GM20431 (cell line): ENCODE results near the gene SMAD1.
"Not testable (repeated sequence)": the region's sequence is repeated elsewhere in the genome, so short reads cannot be mapped to it uniquely, and the experiment has no call there.

Experiments
- in situ Hi-C: fragments of 300-500 bp; cut with MseI, MboI; formaldehyde crosslinking; loops from one replicate; pipeline ENCODE4 v1.15.0; 2020; ENCODE audit warnings: low sequenced_read_pairs; ENCODE audit not compliant: unreplicated experiment

SMAD1 gene

DNA sequence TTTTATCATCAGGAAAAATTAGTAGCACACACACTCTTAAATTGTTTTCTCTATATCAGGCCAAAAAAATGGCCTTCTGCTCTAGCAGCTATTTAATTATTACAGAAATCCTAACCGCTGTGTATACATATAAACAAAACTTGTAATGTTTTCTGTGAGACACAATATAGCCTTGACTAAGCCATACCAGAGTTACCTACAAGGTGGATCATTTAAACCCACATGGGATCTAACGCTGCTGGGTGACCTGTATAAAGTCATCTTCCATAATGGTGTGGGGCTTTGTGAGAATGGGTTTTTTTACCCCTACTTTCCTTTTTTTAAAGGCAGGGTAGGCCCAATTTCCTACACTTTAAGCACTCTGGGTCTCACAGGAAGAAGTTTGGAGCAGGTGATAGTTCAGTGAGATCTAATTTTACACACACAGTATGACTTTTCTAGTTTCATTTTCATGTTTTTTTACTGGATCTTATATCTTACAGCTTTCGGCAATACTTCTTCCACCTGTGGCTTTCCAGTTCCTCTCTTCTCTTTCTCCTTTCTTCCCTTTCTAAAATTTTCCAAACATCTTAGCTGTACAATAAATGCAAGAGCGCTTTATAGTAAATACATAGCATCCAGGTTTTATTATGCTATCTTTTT lies 70.6 kb downstream of the SMAD1 start:
- in situ Hi-C loops = loop anchor here (25.0 kb wide), 1 partner anchor 315 kb away; no protein-coding TSS in a partner anchor

DNA sequence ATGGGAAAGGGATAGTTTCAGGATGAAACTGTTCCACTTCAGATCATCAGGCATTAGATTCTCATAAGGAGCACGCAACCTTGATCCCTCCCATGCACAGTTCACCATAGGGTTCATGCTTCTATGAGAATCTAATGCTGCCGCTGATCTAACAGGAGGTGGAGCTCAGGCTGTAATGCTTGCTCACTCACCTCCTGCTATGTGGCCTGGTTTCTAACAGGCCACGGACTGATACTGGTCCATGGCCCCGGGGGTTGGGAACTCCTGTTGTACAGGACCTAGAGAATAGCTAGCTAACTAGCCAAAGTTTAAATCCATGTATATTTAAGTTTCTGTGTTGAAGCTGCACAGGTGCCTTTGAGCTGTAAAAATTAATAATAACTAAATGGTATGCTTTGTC lies 71.7 kb downstream of the SMAD1 start:
- in situ Hi-C loops = loop anchor here (25.0 kb wide), 1 partner anchor 316 kb away; no protein-coding TSS in a partner anchor

DNA sequence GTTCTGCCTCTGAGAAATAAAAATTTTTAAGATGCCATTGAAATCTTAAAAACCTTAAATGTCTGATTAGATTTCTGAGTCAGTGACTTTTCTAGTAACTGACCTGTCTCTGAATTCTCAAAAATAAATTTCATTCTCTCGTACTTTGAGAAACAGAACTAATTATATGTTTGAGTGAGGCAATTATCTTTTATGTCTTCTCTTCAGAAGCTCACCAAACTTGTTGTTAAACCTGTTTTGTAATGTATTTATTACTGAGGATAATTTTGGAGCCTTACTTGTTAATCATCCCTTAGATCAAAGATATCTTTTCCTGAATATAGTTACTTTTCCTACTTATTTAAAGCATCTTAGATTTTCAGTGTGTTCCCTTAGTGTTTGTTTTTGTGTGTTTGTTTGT lies 73.0 kb downstream of the SMAD1 start:
- in situ Hi-C loops = loop anchor here (25.0 kb wide), 1 partner anchor 317 kb away; no protein-coding TSS in a partner anchor

DNA sequence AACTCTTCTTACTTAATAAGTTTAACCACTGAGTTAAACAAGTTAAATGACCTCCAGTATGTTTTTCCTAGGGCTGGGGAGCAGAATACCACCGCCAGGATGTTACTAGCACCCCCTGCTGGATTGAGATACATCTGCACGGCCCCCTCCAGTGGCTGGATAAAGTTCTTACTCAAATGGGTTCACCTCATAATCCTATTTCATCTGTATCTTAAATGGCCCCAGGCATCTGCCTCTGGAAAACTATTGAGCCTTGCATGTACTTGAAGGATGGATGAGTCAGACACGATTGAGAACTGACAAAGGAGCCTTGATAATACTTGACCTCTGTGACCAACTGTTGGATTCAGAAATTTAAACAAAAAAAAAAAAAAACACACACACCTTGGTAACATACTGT lies 76.1 kb downstream of the SMAD1 start:
- in situ Hi-C loops = loop anchor here (25.0 kb wide), 1 partner anchor 320 kb away; no protein-coding TSS in a partner anchor

DNA sequence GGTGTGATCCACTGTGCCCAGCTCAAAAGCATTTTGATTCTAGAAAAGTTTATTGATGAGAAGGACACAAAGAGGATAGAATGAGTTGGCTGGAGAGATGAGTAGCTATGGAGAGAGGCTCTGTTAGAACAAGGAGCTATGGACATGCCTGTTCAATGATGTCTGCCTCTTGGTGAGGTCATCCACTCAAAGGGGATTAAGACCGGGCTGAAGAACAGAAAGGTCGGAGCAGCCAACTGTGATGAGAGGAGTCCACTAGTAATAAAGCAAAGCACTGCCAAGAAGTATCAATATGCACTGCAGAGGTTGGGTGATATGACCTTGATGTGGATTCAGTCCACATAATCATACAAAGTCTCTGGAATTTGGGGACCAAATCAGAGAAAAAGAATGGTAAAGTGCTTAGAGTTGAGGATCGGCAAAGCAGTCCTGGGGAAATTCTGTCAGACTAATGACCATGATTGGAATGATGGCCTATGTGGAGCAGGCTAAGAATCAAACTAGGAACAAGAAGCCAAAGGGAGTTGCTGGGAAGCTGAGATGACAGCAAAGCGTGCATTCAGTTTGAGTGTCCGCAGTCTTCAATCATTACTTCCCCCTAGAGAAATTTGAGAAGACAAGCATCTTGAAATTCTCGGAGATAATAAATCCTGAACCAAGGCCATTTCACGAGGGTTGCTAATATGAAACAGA lies 81.8 kb downstream of the SMAD1 start:
- in situ Hi-C loops = loop anchor here (25.0 kb wide), 1 partner anchor 326 kb away; no protein-coding TSS in a partner anchor

DNA sequence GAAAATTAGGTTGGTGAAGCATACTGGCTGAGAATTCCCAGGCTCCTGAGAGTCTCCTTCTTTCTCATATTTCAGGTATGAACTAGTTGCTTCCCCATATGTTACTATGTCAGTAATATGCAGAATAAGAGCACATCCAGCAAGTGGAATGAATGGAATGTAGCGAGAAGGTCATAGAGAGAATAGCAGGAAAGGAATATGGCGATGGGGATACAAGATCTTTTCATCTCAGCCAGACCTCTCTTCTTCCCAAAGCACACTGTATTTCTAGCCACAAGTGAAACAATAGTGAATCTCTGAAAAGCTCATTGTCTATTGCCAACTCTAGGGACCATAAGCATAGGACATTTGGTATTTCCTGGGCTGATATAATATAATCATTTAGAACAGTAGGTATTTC lies 82.9 kb downstream of the SMAD1 start:
- in situ Hi-C loops = loop anchor here (25.0 kb wide), 1 partner anchor 327 kb away; no protein-coding TSS in a partner anchor

DNA sequence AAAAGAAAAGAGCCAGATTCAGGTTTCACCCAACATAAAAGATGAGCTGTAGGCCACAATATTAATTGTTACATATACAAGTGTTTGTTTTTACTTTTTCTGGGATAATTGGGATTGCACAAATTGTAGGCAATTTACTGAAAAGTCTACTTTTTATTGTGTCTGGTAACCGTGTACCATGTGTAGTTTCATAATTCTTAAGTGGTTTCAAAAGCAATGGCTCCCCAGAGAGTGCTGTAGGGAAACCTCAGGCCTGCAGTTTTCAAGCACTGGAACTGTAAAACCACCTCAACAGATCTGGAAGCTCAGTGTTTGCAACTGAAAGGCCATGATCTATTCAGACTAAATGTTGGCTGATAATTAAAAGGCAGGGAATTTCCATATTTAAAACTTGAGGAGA lies 83.7 kb downstream of the SMAD1 start:
- in situ Hi-C loops = loop anchor here (25.0 kb wide), 1 partner anchor 328 kb away; no protein-coding TSS in a partner anchor

DNA sequence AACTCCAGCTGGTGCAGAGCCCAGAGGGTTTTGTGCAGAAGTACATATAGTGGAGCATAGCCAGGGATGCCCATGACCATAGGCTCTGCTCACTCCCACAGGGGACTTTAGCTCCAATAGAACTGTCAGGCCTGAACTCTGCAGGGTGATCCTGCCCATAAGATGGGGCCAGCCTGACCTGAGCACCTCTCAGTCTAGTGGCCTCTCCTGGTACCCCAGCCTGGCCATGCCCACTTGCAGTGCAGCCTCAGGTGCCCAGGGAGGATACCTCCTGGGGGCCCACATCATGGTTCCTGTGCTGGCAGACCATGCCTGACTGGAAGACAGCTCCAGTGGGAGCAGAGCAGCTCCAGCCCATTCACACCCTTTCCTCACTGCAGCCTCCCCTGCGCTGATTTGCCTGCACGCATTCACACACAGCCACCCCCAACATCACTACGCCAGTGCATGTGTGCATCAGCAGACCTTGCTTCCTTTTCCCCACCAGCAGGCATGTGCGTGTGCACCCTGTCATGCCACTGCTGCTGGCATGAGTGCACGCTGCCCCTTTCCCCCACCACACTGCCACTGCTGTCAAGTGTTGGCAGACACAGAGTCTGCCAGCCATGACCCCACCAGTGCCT lies 84.5 kb downstream of the SMAD1 start:
- in situ Hi-C loops = loop anchor here (25.0 kb wide), 1 partner anchor 329 kb away; no protein-coding TSS in a partner anchor

DNA sequence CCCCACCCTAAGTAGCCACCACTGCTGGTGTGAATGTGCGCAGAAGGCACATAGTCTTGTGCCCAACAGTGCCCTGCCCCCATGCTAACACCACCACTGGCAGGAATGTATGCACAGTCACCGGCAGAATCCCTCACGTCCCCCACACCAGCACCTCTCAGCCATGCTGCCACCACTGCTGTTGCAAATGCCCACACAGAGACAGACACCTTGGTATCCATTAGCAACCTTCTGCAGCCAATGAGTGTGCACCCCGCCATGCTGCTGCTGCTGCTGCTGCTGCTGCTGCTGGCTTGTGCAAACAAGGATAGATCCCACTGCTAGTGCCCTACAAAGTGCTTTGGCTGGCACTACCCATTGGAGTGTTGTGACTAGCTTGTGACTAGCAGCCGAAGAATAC lies 85.1 kb downstream of the SMAD1 start:
- in situ Hi-C loops = loop anchor here (25.0 kb wide), 1 partner anchor 329 kb away; no protein-coding TSS in a partner anchor

DNA sequence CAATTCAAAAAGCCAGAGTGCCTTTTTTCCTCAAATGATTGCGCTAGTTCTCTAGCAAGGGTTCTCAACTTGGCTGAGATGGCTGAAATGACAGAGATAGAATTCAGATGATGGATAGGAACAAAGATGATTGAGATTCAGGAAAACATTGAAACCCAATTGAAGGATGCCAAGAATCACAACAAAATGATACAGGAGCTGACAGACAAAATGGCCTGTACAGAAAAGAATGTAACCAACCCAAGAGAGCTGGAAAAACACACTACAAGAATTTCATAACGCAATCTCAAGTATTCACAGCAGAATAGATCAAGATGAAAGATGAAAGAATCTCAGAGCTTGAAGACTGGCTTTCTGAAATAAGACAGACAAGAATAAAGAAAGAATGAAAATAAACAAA lies 85.9 kb downstream of the SMAD1 start:
- in situ Hi-C loops = loop anchor here (25.0 kb wide), 1 partner anchor 330 kb away; no protein-coding TSS in a partner anchor

DNA sequence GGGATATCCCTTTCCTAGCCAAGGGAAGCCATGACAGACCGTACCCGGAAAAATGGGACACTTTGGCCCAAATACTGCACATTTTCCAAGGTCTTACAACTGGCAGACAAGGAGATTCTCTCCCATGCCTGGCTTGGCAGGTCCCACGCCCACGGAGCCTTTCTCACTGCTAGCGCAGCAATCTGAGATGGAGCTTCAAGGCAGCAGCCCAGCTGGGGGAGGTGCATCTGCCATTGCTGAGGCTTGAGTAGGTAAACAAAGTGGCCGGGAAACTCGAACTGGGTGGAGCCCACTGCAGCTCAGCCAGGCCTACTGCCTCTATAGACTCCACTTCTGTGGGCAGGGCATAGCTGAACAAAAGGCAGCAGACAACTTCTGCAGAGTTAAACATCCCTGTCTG lies 92.9 kb downstream of the SMAD1 start:
- in situ Hi-C loops = loop anchor here (25.0 kb wide), 1 partner anchor 337 kb away; no protein-coding TSS in a partner anchor

DNA sequence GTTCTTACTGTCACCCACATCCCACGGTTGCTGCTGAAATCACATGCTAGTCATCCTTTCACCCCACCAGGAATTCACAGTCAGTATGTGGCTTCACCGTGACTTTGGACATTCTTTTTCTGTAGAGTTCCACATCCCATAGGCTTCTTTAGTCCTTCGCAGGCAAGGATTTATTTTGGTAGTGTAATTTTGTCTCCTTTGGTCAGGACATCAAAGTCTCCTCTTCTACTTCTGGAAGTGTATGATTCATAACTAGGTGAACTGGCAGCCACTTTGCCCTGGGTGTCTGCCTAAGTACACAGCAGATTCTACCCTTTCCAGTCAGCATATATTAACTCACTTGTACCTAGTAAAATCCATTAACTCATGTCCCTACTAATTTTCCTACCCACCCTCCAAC lies 99.3 kb downstream of the SMAD1 start:
- in situ Hi-C loops = no loop called here

DNA sequence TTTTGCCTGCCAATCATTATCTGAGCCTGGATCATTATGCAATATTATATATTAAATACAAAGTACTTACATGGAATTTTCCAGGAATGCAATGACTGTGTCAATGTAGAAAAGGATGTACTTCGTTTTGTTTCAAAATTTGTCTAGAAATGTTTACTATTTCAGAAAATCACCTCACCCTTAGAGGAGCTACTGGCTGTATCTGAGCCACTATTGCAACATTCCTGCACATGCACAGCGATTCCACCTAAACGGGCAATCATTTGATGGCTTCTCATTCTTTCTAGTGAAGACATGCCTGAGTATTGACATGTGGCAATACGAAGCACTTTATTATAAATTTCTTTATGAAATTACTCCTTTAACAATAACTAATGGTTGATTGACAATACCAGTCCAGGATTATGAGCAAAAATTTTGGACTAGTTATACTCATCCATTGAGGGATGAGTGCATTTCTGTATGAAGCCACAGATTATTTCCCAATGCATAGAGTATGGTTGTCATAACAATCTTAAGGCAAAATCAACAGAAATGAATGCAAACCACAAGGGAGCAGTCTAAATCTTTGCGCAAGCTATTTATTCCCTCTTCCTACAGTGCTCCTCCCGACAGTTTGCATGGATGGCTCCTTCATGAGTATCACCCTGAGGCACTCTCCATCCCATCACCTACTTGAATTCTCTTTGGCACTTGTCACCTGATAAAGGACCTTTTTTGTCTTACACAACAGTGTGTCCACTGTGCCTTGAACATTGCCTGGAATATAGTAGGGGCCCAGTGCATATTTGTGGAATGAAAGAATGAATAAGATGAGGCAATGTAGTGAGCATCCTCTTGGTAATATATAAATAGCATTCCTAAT lies 101.8 kb downstream of the SMAD1 start:
- in situ Hi-C loops = no loop called here

DNA sequence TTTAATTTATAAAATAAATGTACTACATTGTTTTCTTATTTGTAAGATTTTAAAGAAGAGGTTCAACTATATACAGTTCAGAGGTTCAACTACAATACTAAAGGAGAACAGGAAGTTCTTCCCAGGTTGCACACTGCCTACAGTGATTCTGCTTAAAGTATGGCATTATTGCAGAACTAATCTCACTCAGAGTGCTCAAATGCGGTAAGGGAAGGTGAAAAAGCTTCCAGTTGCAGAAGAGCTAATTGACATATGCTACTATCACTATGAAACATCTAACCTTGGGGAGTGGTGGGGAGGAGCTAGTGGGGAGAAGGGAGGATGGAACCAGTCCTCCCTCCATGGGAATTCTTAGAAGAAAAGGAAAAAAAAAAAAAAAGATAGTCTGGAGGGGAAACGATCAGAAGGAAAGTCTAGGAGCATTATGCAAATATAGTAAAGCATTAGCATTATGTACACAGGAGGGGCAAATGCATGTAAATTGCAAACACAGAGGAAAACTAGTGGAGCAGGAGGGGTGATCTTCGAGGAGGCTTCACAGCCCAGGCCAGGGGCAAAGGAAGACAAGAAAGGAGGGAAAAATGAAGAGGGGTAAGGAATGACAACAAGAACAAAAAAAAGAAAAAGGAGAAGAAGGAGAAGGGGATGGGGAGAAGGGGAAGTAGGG lies 105.6 kb downstream of the SMAD1 start:
- in situ Hi-C loops = no loop called here

DNA sequence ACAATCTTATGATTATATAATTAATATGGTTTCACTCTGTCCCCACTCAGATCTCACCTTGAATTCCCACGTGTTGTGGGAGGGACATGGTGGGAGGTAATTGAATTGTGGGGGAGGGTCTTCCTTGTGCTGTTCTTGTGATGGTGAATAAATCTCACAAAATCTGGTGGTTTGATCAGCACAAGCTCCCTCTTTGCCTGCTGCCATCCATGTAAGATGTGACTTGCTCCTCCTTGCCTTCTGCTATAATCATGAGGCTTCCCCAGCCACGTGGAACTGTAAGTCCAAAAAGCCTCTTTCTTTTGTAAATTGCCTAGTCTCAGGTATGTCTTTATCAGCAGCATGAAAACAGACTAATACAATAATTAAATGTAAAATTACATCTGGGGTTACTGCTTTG lies 107.7 kb downstream of the SMAD1 start:
- in situ Hi-C loops = not testable (repeated sequence)

DNA sequence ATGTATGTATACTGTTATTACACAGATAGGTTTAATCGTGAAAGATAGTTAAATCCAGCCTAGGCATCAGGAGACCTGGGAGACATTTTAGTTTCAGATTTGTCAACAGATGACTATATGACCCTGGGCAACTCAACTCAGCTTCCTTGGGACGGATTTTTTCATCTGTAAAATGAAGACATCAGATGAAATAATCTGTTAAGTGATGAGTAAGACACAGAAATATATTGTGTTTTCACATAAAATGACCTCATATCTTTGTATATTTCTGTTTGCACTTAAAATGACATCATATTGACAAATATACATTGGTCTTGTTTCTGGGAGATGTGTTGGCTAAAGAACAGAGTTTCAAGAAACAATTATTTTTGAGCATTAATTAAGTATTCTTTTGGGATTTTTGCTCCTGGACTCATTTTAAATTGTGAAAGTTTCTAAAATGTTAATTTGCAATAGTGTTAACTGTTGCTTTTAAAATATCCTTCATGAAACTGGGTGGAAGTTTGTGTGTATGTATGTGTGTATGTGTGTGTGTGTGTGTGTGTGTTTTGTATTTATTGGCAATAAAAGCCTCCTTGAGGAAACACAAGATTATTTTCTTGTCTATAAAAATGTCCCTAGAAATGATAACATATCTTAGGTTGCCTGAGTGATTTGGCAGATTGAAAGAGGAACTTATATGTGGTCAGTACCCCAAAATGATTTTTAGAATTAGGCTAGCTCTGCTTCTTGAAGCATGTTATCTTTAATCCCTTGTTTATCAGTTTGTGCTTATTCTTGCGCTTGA lies 108.5 kb downstream of the SMAD1 start:
- in situ Hi-C loops = no loop called here

DNA sequence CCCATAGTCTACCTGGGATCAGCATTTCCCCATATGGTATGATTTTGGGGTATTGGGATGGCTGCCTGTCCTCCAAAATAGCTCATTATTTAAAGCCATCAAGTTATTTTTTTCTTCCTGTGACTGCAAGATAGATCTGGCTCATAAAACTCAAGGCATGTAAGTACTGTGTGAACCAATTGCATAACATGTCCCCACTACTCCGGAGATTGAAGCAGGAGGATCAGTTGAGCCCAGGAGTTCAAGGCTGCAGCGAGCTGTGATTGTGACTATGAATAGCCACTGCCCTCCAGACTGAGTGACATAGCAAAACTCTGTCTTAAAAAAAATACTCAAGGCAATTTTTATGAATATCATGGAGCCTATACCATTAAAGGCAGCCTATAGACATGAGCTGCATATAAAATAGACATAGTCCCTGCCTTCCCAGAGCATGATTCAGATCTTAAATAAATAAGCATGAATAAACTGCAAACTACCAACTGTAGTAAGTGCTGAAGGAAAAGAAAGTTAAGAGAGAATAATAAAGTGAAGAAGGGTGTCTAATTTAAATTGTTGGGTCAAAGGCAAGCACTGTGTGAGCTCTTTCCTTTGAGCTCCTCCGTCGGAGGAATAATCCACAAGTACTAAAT lies 120.6 kb downstream of the SMAD1 start:
- in situ Hi-C loops = no loop called here

DNA sequence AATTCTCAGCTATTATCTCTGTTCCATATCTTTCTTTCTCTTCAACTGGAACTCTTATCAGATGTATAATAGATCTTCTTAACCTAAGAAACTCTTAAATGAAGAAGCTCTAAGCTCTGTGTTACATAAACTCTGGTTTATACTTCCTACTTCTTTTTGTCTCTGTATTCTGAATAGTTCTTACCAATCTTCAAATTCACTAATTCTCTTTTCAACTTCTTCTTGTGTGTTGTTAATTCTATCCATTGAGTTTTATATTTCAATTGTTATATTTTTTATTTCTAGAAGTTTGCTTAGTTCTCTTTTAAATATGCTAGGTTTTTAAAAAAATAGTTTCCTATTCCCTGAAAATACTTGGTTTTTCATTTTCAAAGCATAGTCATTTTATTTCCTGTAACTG lies 124.3 kb downstream of the SMAD1 start:
- in situ Hi-C loops = no loop called here
